ENCODE measurements around the gene GJC2. TPM values are rescaled to one million over a fixed set of nuclear protein-coding genes. Genes with fewer than 3 reads are reported as not detected.

The GJC2 gene
- total and polyA plus RNA-seq, 2 donors (not counting 3 experiments of a cell fraction or from before 2014, with no cell fraction given): 0.58 to 1.2 TPM

- H3K27ac ChIP-seq (ENCODE audit: insufficient read depth, low read depth, low read length): no peak overlapping the region
- ChIA-PET CTCF (interaction anchor here (0.9 to 1.9 kb wide), 3 partner anchors 39 to 172 kb away, joined by 4 to 5 read pairs (median 4); no protein-coding TSS in a partner anchor), POLR2A (no interaction called here)
- H3K9me3 ChIP-seq (replicated peaks; ENCODE audit: control insufficient read depth, insufficient read depth, low read length): no peaks in the 10 kb centered on the region
- TF ChIP-seq GATA2 (IDR thresholded peaks at IDR 0.05; ENCODE audit: insufficient read depth, insufficient read length, low read depth, low read length): no peak
- FAIRE-seq (no peak), DNase-seq (ENCODE audit: low read depth, low spot score) (no peak)
- H3K4me3 ChIP-seq (replicated peaks in 1 of 3; ENCODE audit: insufficient read depth in 1 of 3, low read depth in 1 of 3, low read length in 3 of 3): no peak overlapping the region
- H3K4me1 ChIP-seq (ENCODE audit: control insufficient read depth, extremely low read depth, insufficient read depth, low read length): peaks cover 6% of the 10 kb centered on the region
- H3K79me2 ChIP-seq (ENCODE audit: control insufficient read depth, insufficient read depth, low read length): peaks cover 9% of the 10 kb centered on the region
- H3K36me3 ChIP-seq (ENCODE audit: control insufficient read depth in 2 of 2, extremely low read depth in 1 of 2, insufficient read depth in 2 of 2, low read length in 2 of 2): peaks cover 0 to 7% of the 10 kb centered on the region in 2 experiments
- dilution Hi-C loops (cut with MboI; ENCODE audit: extremely low pct_ligation_motif_present, low sequenced_read_pairs): no loop called here
- no TSS peak for BruUV-seq (replicated peaks)
- intact Hi-C loops (cut with micrococcal nuclease): no loop called here
- H3K9me1 ChIP-seq (replicated peaks; ENCODE audit: control insufficient read depth, extremely low read depth, insufficient read depth, low read length): no peaks in the 10 kb centered on the region
- no peak overlapping the region for H3K4me2 ChIP-seq (ENCODE audit: insufficient read depth, low read length)
- H2AFZ ChIP-seq (ENCODE audit: low read depth, low read length): no peak overlapping the region
- H3K9ac ChIP-seq (replicated peaks; ENCODE audit: extremely low read depth, insufficient read depth, low read length): no peak overlapping the region
- no peaks in the 10 kb centered on the region for H4K20me1 ChIP-seq (replicated peaks; ENCODE audit: control insufficient read depth, extremely low read depth, insufficient read depth, low read length)
- H3K27me3 ChIP-seq (ENCODE audit: control insufficient read depth in 2 of 2, insufficient read depth in 2 of 2, low read length in 2 of 2): no peaks in the 10 kb centered on the region
Measured at GRCh38 chr1:228171221-228171891, 21.6 kb downstream of the GJC2 start.

- H3K9me1 ChIP-seq (replicated peaks; ENCODE audit: control insufficient read depth, extremely low read depth, insufficient read depth, low read length): no peaks in the 10 kb centered on the region
- H3K36me3 ChIP-seq (ENCODE audit: control insufficient read depth in 2 of 2, extremely low read depth in 1 of 2, insufficient read depth in 2 of 2, low read length in 2 of 2): peaks cover 0 to 11% of the 10 kb centered on the region in 2 experiments
- no TSS peak for BruUV-seq (replicated peaks)
- DNase-seq (ENCODE audit: low read depth, low spot score): no peak
- ChIA-PET CTCF (interaction anchor here (1.9 kb wide), 1 partner anchor 173 kb away, joined by 5 read pairs; no protein-coding TSS in a partner anchor), POLR2A (no interaction called here)
- H2AFZ ChIP-seq (ENCODE audit: low read depth, low read length): no peak overlapping the region
- no peak overlapping the region for H3K4me2 ChIP-seq (ENCODE audit: insufficient read depth, low read length)
- H3K27me3 ChIP-seq (ENCODE audit: control insufficient read depth in 2 of 2, insufficient read depth in 2 of 2, low read length in 2 of 2): no peaks in the 10 kb centered on the region
- no peaks in the 10 kb centered on the region for H3K4me1 ChIP-seq (ENCODE audit: control insufficient read depth, extremely low read depth, insufficient read depth, low read length)
- intact Hi-C loops (cut with micrococcal nuclease): no loop called here
- H3K9ac ChIP-seq (replicated peaks; ENCODE audit: extremely low read depth, insufficient read depth, low read length): no peak overlapping the region
- no peak overlapping the region for H3K4me3 ChIP-seq (replicated peaks in 1 of 3; ENCODE audit: insufficient read depth in 1 of 3, low read depth in 1 of 3, low read length in 3 of 3)
- peaks cover 2% of the 10 kb centered on the region for H3K79me2 ChIP-seq (ENCODE audit: control insufficient read depth, insufficient read depth, low read length)
- TF ChIP-seq JUN (IDR thresholded peaks at IDR 0.05; ENCODE audit: borderline replicate concordance, insufficient read depth, insufficient read length, low read depth) (no peak), EZH2 (IDR thresholded peaks at IDR 0.05; ENCODE audit: borderline replicate concordance, low read depth, low read length, severe bottlenecking) (no peak), CTCF (IDR thresholded peaks at IDR 0.05; ENCODE audit: extremely low read depth in 1 of 2, insufficient read depth in 1 of 2, low read depth in 1 of 2, low read length in 2 of 2) (no peak), GATA2 (IDR thresholded peaks at IDR 0.05; ENCODE audit: insufficient read depth, insufficient read length, low read depth, low read length) (no peak), FOS (IDR thresholded peaks at IDR 0.05; ENCODE audit: borderline replicate concordance, insufficient read depth, low read length) (no peak), MAX (IDR thresholded peaks at IDR 0.05; ENCODE audit: insufficient read depth, insufficient read length) (no peak), POLR2A (IDR thresholded peaks at IDR 0.05; ENCODE audit: low read depth, low read length) (no peak), MYC (IDR thresholded peaks at IDR 0.05; ENCODE audit: low read depth, low read length) (no peak), POLR2AphosphoS5 (IDR thresholded peaks at IDR 0.05; ENCODE audit: insufficient read depth, low read depth, low read length) (no peak)
- H3K27ac ChIP-seq (ENCODE audit: insufficient read depth, low read depth, low read length): no peak overlapping the region
- no peaks in the 10 kb centered on the region for H3K9me3 ChIP-seq (replicated peaks; ENCODE audit: control insufficient read depth, insufficient read depth, low read length)
- H4K20me1 ChIP-seq (replicated peaks; ENCODE audit: control insufficient read depth, extremely low read depth, insufficient read depth, low read length): no peaks in the 10 kb centered on the region
- dilution Hi-C loops (cut with MboI; ENCODE audit: extremely low pct_ligation_motif_present, low sequenced_read_pairs): no loop called here
- FAIRE-seq: no peak
Measured at GRCh38 chr1:228172591-228173527, 23.1 kb downstream of the GJC2 start.

All from endothelial cell of umbilical vein (primary cell).